Activated CD8-positive, alpha-beta memory T cell treated with anti-CD3 and anti-CD28 coated beads for 4 hours (primary cell): ENCODE measurements around the gene ZNF800.
A peak's percentile ranks its signal among the peaks of the same experiment; 100 is the strongest.
"Not testable (repeated sequence)": the region's sequence is repeated elsewhere in the genome, so short reads cannot be mapped to it uniquely, and the experiment has no call there.

Experiments
- DNase-seq, 2 donors: peaks; one replicate each; pipeline ENCODE4 v3.0.0-alpha.2; 2020; ENCODE audit warnings: low read depth in 2 of 2

Gene ZNF800, protein sequence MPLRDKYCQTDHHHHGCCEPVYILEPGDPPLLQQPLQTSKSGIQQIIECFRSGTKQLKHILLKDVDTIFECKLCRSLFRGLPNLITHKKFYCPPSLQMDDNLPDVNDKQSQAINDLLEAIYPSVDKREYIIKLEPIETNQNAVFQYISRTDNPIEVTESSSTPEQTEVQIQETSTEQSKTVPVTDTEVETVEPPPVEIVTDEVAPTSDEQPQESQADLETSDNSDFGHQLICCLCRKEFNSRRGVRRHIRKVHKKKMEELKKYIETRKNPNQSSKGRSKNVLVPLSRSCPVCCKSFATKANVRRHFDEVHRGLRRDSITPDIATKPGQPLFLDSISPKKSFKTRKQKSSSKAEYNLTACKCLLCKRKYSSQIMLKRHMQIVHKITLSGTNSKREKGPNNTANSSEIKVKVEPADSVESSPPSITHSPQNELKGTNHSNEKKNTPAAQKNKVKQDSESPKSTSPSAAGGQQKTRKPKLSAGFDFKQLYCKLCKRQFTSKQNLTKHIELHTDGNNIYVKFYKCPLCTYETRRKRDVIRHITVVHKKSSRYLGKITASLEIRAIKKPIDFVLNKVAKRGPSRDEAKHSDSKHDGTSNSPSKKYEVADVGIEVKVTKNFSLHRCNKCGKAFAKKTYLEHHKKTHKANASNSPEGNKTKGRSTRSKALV

DNA sequence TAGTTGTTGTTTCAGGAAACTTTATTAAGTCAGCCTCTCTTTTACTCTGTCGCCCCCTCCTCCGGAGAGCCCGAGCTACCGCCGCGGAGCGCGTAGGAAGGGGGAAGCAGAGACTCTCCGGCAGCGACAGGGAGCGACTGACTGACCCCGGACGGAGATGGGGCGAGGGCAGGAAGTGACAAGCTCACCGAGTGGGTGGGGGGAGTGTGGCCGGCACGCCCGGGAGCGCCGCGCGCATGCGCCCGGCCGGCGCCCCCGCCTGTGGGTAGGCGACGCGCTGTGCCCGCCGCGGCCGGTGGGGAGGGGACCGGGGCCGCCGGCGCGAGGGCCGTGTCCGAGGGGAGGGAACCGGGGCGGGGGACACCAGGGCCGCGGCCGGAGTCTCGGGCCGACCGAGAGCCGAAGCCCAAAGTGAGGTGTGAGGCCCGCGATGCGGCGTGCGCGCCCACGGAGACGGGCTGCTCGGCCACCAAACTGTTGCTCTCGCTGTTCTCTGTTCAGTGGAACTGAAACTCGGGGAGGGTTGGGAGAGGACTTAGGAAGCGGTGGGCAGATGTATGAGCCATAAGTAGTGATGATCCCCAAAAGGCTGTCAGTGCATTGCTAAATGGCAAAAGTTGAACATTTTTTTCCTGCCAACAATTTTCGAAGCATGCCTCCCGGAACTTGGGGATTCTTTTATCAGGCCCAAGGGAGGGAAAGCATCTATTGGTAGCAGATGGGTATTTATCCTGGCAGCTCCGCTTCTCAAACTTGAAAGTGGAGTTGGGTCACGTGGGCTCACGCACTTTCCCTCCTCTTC, at the start of gene ZNF800:
TSS of gene ZNF800 (minus strand) at position 143 of the 802 bp plus-strand sequence. CDS start 1,151 bp downstream, outside the sequence.
- DNase-seq: peak; percentile 80 to 86

GRCh38 chr7:127440206-127440605, 47.7 kb upstream of the ZNF800 start:
- DNase-seq: no peak

- no peak for DNase-seq
Measured at GRCh38 chr7:127438836-127439235, 46.3 kb upstream of the ZNF800 start.

GRCh38 chr7:127437837-127438236, 45.3 kb upstream of the ZNF800 start:
- no peak for DNase-seq

- no peak for DNase-seq
Measured at GRCh38 chr7:127437241-127437640, 44.7 kb upstream of the ZNF800 start.

DNA sequence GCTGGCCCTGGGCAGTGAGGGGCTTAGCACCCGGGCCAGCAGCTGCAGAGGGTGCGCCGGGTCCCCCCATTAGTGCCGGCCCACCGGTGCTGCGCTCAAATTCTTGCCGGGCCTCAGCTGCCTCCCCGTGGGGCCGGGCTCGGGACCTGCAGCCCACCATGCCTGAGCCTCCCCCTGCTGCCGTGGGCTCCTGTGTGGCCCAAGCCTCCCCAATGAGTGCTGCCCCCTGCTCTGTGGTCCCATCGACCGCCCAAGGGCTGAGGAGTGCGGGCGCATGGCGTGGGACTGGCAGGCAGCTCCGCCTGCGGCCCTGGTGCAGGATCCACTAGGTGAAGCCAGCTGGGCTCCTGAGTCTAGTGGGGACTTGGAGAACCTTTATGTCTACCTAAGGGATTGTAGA, 36.8 kb upstream of the ZNF800 start:
- not testable (repeated sequence) for DNase-seq

DNA sequence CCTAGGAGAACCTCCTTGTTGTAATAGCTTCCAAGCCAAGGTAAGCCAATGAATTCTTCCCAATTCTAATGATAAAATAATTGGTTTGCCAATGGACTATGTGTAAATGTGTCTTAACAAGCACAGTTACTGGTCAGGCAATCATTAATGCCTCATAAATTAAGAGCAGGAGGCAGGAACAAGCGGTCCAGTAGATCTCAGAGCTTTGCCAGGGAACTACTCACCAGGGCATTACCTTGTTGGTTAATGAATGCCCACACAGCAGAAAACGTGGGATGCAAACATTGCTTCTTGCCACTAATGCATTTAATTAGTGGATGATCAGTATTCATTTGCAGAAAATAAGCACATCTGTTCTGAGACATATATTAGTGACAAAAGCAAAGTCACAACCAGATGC, 26.7 kb upstream of the ZNF800 start:
- DNase-seq: no peak

DNA sequence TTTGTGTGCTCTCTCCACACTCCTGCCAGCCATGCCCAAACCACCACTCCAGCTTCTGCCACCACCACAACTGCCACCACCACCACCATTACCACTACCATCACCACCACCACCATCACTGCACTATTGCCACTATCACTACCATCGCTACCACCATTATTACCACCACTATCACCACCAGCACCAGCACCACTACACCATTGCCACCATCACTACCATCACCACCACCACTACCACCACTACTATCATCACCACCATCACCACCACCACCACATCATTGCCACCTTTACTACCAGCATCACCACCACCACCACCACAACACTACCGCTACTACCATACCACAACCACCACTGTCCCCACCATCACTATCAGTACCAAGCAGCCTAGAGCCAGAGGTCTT, 26.0 kb upstream of the ZNF800 start:
- DNase-seq: no peak

DNA sequence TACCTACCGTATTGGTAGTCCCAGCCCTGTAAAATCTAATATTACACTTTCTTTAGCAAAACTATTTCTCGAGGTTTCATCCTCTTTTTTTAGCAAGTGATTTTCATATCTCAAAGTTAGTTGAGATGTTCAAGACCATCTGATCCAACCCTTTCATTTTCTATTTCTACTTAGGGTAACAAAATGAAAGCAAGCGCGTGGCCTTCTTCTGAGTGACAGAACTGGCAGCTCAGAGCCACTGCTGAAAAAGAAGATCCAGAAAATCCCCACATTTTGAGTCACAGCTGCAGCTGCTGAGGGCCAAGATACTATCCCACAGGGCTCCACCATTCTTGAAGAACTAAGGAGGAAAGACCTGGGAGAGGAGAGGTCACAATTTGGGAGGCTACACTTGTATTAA, 24.8 kb upstream of the ZNF800 start:
- DNase-seq: no peak

DNA sequence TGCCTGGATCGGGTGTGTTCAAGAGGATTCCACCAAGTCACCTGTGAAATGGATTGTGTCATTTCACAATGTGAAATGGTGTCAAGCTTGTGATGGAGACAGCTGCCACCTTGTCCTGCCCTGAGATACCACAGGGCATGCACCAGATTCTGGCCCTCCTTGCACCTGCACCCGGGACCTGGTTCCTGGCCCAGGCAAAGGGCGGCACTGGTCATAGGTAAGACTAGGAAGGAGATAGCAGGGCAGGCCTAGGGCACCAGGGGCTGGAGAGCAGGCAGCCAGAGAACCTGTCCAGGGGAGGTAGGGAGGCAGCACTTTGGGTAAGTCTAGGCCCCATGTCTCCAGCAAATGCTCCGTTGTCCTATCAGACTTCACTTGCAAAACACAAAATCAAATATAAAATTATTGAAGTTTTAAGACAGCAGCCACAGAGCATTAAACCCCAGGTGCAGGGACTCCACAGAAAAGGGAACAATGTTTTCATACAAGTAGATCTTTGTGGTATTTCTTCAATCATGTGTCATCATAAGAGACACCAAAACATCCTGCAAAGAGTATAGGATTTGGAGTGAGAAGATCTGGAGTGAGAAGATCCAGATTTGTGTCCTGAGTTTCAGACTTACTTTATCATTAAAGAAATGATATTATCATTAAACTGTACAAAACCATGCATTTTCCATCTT, 22.7 kb upstream of the ZNF800 start:
- no peak for DNase-seq

GRCh38 chr7:127413962-127414361, 21.5 kb upstream of the ZNF800 start:
- no peak for DNase-seq

GRCh38 chr7:127413326-127413725, 20.8 kb upstream of the ZNF800 start:
- no peak for DNase-seq

- DNase-seq: no peak
Measured at GRCh38 chr7:127411176-127411575, 18.7 kb upstream of the ZNF800 start.

DNA sequence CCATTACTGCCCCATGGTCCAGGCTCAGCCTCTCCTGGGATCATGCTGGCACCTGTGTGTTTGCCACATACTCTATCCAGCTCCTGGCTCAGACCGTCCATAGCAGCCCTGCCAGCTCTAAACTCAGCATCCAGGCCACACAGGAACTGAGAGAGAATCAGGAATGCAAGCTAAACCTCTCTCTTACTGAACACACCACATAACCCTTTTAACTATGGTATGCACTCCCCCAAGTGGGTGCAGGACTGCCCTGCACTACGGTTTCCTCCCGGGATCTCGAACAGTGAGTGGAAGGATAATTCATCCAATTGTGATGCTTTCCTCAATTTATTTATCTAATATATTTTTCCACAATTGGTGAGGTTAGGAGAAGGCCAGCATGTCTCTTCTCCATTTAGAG, 17.1 kb upstream of the ZNF800 start:
- no peak for DNase-seq

DNA sequence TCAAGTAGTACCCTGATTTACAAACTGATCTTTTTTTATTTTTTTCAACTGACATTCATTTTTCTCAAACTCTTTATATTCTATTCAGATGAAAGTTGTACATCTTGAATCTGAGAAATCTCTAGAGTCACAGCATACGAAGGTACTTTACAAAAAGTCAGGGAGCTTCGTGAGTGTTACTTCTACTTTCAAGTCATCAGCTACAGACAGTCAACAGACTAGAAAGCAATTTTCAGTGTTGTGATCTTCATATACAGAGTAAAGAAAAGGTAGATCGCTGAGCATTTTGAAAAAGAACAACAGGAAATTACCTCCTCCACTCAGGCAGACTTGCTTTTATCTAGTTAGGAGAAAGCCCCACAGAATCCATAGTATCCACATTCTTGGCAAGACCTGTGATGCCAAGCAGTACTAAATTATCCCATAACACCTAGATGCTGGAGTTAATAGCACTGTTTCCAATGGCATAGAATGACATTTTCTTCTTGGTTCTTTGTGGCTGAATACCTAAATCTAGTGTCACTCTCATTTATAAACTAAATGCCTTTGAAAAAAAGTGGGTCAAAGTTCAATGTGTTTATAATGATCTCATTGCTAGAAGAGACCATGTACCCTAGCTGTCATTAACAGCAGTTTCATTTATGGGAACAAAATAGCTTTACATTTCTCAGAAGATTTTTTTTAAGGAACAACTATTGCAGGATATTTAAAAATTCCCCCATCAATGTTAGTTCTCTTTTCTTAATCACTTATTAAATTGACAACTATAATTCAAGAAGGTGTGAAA, 12.0 kb upstream of the ZNF800 start:
- DNase-seq: no peak

- no peak for DNase-seq
Measured at GRCh38 chr7:127396184-127396583, 3.7 kb upstream of the ZNF800 start.

DNA sequence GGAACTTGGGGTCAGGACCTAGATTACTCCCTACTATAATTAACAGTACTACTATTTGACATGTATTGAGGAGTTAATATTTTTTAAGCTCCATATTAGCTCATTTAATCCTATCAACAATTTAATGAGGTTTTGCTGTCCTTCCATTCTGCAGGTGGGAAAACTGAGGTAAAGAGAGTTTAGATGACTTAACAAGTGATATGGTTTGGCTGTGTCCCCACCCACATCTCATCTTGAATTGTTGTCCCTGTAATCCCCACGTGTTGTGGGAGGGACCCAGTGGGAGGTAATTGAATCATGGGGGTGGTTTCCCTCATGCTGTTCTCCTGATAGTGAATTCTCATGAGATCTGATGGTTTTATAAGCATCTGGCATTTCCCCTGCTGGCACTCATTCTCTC, 2.6 kb upstream of the ZNF800 start:
- peak in 1 of 2 donors; percentile 26 for DNase-seq

DNA sequence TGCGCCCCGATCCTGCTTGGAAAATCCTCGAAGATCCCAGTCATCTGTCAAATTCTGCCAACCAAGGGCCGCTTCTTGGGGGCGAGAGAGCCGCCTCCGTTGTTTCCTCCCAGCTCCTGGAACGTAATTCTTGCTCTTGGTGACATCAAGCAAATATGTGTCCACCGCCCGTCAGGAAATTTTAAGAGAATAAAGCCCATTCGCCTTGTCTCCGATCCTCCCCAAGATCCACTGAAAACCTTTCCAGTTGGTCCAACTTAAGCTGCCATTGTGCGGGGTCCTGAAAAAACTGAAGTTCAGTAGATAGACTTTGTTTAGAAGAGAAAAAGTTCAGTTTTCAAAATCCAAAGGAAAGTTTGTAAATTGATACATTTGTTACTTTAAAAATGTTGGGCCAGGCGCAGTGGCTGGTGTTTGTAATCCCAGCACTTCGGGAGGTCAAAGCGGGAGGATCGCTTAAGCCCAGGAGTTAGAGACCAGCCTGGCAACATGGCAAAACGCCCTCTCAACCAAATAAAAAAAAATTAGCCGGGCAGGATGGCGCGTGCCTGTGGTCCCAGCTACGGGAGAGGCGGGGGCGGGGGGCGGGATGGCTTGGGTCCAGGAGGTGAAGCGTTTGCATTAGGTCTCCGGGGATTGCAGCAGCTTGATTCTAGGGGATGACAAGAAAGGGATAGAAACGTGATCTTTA, 1.0 kb upstream of the ZNF800 start:
- no peak for DNase-seq

DNA sequence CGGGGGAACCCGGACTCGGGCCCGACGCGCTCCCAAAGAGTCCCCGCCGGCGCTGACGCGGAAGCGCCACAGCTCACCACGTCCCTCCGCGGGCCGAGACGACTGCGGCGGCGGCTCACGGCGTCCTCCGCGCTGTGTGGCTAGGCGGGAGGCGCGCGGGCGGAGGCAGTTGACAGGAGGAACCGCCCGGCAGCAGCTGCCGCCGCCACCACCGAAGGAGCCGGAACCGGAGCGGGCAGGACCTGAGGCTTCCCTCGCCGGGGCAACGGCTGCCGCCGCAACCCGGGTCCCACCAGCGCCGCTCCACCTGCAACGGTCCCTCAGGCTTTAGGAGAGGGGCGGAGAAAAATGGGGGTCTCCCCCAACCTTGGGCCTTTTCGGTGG, 334 bp downstream of the ZNF800 start:
- peak; percentile 27 to 31 for DNase-seq

GRCh38 chr7:127391591-127392181, 822 bp downstream of the ZNF800 start:
- peak in 1 of 2 donors; percentile 24 for DNase-seq
